ENCODE results near the gene PEDS1. TPM values are rescaled to one million over a fixed set of nuclear protein-coding genes. Genes with fewer than 3 reads are reported as not detected.
A peak's percentile ranks its signal among the peaks of the same experiment; 100 is the strongest.

PEDS1 gene
- total RNA-seq, 1 donor from 2014 or later: 27.8 TPM

- TF ChIP-seq CTCF (IDR thresholded peaks at IDR 0.05): no peak
- Histone ChIP-seq H3K27me3 (ENCODE audit: low read depth) (no peaks in the 10 kb centered on the region), H3K4me1 (no peaks in the 10 kb centered on the region), H3K36me3 (peaks cover 89% of the 10 kb centered on the region), H3K27ac (no peak overlapping the region), H3K4me3 (no peak overlapping the region), H3K9me3 (no peaks in the 10 kb centered on the region)
- DNase-seq (no peak), ATAC-seq (peak; percentile 22 to 42)
- intact Hi-C loops (cut with DNase I): no loop called here
Observed at GRCh38 chr20:50130995-50131394, 22.5 kb downstream of the PEDS1 start.

GRCh38 chr20:50130356-50130723 lies 23.2 kb downstream of the PEDS1 start:
- ATAC-seq: no peak
- no peak for TF ChIP-seq CTCF (IDR thresholded peaks at IDR 0.05)
- intact Hi-C loops (cut with DNase I): no loop called here
- Histone ChIP-seq H3K4me3 (no peak overlapping the region), H3K4me1 (no peaks in the 10 kb centered on the region), H3K36me3 (peaks cover 95% of the 10 kb centered on the region), H3K9me3 (no peaks in the 10 kb centered on the region), H3K27me3 (ENCODE audit: low read depth) (no peaks in the 10 kb centered on the region), H3K27ac (no peak overlapping the region)
- DNase-seq: no peak

DNA sequence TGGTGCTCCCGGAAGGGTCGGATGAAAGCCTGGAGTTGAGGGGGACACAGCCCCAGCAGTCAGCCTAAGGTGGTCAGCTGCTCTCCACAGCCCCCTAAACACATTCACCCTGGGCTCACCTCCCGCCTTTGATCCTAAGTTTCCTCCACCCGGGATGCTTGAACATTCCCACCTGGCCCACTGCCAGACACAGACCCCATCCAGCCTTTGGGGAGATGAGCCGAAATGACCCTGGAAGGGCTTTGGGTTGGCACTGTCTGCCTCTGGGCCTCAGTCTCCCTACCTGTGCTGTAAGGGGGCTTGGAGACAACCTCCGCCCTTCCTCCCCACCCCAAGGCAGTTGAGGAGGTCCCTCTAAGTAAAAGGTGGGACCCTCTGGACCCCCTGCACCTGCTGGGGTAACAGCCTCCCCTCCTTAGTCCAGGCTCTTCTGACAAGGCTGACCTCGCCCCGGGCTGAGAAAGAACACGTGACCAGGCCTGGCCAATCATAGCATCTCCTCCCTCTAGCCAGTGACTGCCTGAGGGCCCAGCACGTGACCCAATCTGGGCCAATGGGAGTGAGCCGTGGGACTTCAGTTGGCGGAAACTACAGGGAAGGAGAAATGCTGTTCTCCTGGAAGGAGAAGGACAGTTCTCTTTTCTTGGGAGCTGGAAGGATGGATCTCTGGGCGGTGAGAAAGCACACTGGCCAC lies 23.7 kb downstream of the PEDS1 start:
- Histone ChIP-seq H3K4me3 (no peak overlapping the region), H3K27me3 (ENCODE audit: low read depth) (no peaks in the 10 kb centered on the region), H3K4me1 (no peaks in the 10 kb centered on the region), H3K36me3 (peaks cover 95% of the 10 kb centered on the region), H3K9me3 (no peaks in the 10 kb centered on the region), H3K27ac (no peak overlapping the region)
- intact Hi-C loops (cut with DNase I): no loop called here
- no peak for ATAC-seq
- no peak for TF ChIP-seq CTCF (IDR thresholded peaks at IDR 0.05)
- no peak for DNase-seq

GRCh38 chr20:50128520-50128905 lies 25.0 kb downstream of the PEDS1 start:
- no peak for TF ChIP-seq CTCF (IDR thresholded peaks at IDR 0.05)
- DNase-seq: no peak
- Histone ChIP-seq H3K27ac (no peak overlapping the region), H3K4me3 (no peak overlapping the region), H3K9me3 (no peaks in the 10 kb centered on the region), H3K4me1 (no peaks in the 10 kb centered on the region), H3K36me3 (peaks cover 95% of the 10 kb centered on the region), H3K27me3 (ENCODE audit: low read depth) (no peaks in the 10 kb centered on the region)
- no peak for ATAC-seq
- intact Hi-C loops (cut with DNase I): no loop called here

GRCh38 chr20:50127587-50128519 lies 25.7 kb downstream of the PEDS1 start:
- no peak for TF ChIP-seq CTCF (IDR thresholded peaks at IDR 0.05)
- Histone ChIP-seq H3K27me3 (ENCODE audit: low read depth) (no peaks in the 10 kb centered on the region), H3K36me3 (peaks cover 93% of the 10 kb centered on the region), H3K27ac (no peak overlapping the region), H3K9me3 (no peaks in the 10 kb centered on the region), H3K4me3 (no peak overlapping the region), H3K4me1 (no peaks in the 10 kb centered on the region)
- no peak for DNase-seq
- intact Hi-C loops (cut with DNase I): no loop called here
- no peak for ATAC-seq
